Heart left ventricle (tissue), 13 donors: ENCODE results near the gene KRR1.

Source experiments
- POLR2A ChIP-seq, 2 donors: fragments of 450-650 bp; IDR thresholded peaks; one replicate each; pipeline ENCODE4 v1.6.1; 2017; ENCODE audit warnings: antibody characterized with exemption in 2 of 2, mild to moderate bottlenecking in 2 of 2, moderate library complexity in 2 of 2
- TF ChIP-seq, protein P1 (sequence below), 12 donors: fragments of 200-600 bp; sonication (generic) in 4 of 12; IDR thresholded peaks; one replicate each; pipeline versions ENCODE4 v1.5.0 to v1.8.0; 2018 to 2022; ENCODE audit warnings: antibody characterized with exemption in 12 of 12, mild to moderate bottlenecking in 5 of 12
- donor health status: ischemic (EF 13 %, LVEDD 7.1; RV severe dilation, severe dysfunction).
- donor health status: DM: no; HTN: yes; CAD: no.
- donor health status: DM: no; HTN: no; CAD: no.
- donor health status: ischemic (EF 25% LVEDD 6.9; RV normal size, moderate dysfunction).
- donor health status: ischemic (EF 25% LVEDD 5.7; RV mildly dilated, moderate dysfunction).
- donor health status: ischemic (EF 35%, LVEDD 5.7; RV mildly dilated, moderate dysfunction).
- donor health status: nonischemic (EF 11% LVEDD 7.7; RV severe dilation, severe dysfunction).
- donor health status: DM: yes; HTN: yes; CAD: no.
- donor health status: PGD.
- donor health status: ischemic (EF 29% LVEDD 5.4; RV normal size, mild dysfunction).
- donor health status: nonischemic (EF 23%, LVEDD 6.1; RV moderate dilation, normal function).

DNA sequence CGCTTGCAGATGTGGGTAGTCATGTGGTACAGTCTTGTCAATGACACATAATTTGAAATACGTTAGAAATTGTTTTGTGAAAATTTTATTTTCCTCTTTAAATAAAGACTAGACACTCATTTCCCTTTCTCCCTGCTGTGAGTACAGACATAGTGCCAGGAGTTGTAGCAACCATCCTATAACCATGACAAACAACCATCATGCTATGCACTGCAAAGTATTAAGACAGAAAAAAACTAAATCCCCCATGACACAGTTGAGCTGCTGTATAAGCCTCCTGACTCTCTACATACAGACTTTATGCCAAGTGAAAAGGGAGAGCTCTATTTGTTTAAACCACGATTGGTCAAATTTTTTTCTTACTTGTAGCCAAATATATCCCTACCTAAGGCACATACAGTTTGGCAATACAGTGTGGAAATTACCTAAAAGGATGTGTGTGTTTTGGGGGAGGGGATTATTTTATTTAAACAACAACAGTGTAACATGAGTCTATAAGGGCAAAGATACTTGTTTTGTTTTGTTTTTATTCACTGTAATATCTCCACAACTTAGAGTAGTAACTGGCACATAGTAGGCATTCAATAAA is 45.0 kb upstream of the KRR1 start:
- TF ChIP-seq, protein P1, sequence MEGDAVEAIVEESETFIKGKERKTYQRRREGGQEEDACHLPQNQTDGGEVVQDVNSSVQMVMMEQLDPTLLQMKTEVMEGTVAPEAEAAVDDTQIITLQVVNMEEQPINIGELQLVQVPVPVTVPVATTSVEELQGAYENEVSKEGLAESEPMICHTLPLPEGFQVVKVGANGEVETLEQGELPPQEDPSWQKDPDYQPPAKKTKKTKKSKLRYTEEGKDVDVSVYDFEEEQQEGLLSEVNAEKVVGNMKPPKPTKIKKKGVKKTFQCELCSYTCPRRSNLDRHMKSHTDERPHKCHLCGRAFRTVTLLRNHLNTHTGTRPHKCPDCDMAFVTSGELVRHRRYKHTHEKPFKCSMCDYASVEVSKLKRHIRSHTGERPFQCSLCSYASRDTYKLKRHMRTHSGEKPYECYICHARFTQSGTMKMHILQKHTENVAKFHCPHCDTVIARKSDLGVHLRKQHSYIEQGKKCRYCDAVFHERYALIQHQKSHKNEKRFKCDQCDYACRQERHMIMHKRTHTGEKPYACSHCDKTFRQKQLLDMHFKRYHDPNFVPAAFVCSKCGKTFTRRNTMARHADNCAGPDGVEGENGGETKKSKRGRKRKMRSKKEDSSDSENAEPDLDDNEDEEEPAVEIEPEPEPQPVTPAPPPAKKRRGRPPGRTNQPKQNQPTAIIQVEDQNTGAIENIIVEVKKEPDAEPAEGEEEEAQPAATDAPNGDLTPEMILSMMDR (IDR thresholded peaks at IDR 0.05) = no peak
- no peak for TF ChIP-seq POLR2A (IDR thresholded peaks at IDR 0.05)
